A673 (cell line): ENCODE results near the gene CDK11B.

Experiments
- EZH2 ChIP-seq: fragments of 200-600 bp; sonication (generic); IDR thresholded peaks from 2 replicates; pipeline ENCODE4 v1.6.1; 2017; ENCODE audit warnings: borderline replicate concordance, low read depth, mild to moderate bottlenecking, mixed read lengths, antibody characterized with exemption, low read length; ENCODE audit not compliant: poor library complexity, severe bottlenecking
- TF ChIP-seq, protein P1 (sequence below): fragments of 300-800, 200-600 bp; sonication (generic); conservative IDR thresholded peaks from 2 replicates; pipeline ENCODE4 v1.5.1; 2017; ENCODE audit warnings: low read depth, mild to moderate bottlenecking, antibody characterized with exemption, low read length, moderate library complexity, mixed read lengths

DNA sequence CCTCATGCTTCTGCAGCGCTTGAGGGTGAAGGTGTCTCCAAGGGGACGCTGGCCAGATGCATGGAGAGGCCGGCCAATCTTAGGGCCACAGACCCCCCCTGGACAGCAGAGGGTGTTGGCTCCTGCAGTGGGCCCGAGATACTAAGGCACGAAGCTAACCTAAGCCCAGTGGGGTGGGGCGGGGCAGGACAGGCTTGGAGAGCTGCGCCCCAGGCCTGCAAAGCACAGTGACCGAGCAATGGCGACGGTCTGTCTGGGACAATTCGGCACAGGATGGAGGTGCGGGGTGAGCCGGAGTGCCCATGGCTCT is 60.1 kb downstream of the CDK11B start:
- no peak for TF ChIP-seq EZH2
- TF ChIP-seq, protein P1, sequence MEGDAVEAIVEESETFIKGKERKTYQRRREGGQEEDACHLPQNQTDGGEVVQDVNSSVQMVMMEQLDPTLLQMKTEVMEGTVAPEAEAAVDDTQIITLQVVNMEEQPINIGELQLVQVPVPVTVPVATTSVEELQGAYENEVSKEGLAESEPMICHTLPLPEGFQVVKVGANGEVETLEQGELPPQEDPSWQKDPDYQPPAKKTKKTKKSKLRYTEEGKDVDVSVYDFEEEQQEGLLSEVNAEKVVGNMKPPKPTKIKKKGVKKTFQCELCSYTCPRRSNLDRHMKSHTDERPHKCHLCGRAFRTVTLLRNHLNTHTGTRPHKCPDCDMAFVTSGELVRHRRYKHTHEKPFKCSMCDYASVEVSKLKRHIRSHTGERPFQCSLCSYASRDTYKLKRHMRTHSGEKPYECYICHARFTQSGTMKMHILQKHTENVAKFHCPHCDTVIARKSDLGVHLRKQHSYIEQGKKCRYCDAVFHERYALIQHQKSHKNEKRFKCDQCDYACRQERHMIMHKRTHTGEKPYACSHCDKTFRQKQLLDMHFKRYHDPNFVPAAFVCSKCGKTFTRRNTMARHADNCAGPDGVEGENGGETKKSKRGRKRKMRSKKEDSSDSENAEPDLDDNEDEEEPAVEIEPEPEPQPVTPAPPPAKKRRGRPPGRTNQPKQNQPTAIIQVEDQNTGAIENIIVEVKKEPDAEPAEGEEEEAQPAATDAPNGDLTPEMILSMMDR = no peak
